HG03439 (cell line): ENCODE results near the gene COX6A1.

Experiments
- ATAC-seq: cut with Tn5 transposase; IDR thresholded peaks from one replicate; pipeline ENCODE4 v1.9.1; 2021; ENCODE audit warnings: mild to moderate bottlenecking, moderate library complexity; ENCODE audit not compliant: unreplicated experiment

Gene COX6A1

GRCh38 chr12:120490325-120490724 lies 52.4 kb downstream of the COX6A1 start:
- no peak for ATAC-seq
